NCI-H460 (cell line): ENCODE data around the gene MRPL30. TPM values are rescaled to one million over a fixed set of nuclear protein-coding genes. Genes with fewer than 3 reads are reported as not detected.
"Not testable (repeated sequence)": the region's sequence is repeated elsewhere in the genome, so short reads cannot be mapped to it uniquely, and the experiment has no call there.

Experiments used
- DNase-seq: peaks from one replicate; pipeline ENCODE4 v3.0.0-alpha.2; 2016; ENCODE audit warnings: low read depth; ENCODE audit errors: extremely low read depth
- small RNA-seq, 2 experiments: library from RNA; depleted of rRNA; stranded (forward); fragments of <200 nt; gene quantifications; one replicate each; pipeline ENCODE3, GENCODE V24; 2014
- total RNA-seq: library from RNA; depleted of rRNA; stranded (reverse); fragments of >200 nt; shearing (Covaris generic); gene quantifications from 2 replicates; pipeline ENCODE4 v1.2.3, GENCODE V29; 2014; rRNA removed

The MRPL30 gene
- total RNA-seq, 1 experiment from 2014 or later = 119 TPM

GRCh38 chr2:99183025-99183424 is 2.0 kb downstream of the MRPL30 start:
- DNase-seq = no peak

GRCh38 chr2:99184811-99185210 is 3.8 kb downstream of the MRPL30 start:
- DNase-seq = no peak

- no peak for DNase-seq
Observed at GRCh38 chr2:99187011-99187410, 6.0 kb downstream of the MRPL30 start.

GRCh38 chr2:99188357-99188756 is 7.4 kb downstream of the MRPL30 start:
- no peak for DNase-seq

- DNase-seq = no peak
Observed at GRCh38 chr2:99190548-99190947, 9.6 kb downstream of the MRPL30 start.

- not testable (repeated sequence) for DNase-seq
Observed at GRCh38 chr2:99192364-99192763, 11.4 kb downstream of the MRPL30 start.

- DNase-seq = no peak
Observed at GRCh38 chr2:99198103-99198841, 17.3 kb downstream of the MRPL30 start.

- DNase-seq = no peak
Observed at GRCh38 chr2:99200076-99200800, 19.3 kb downstream of the MRPL30 start.

GRCh38 chr2:99201959-99202678 is 21.1 kb downstream of the MRPL30 start:
- no peak for DNase-seq

- DNase-seq = no peak
Observed at GRCh38 chr2:99205491-99205890, 24.5 kb downstream of the MRPL30 start.

- no peak for DNase-seq
Observed at GRCh38 chr2:99216096-99216495, 35.1 kb downstream of the MRPL30 start.

- no peak for DNase-seq
Observed at GRCh38 chr2:99217929-99218501, 37.0 kb downstream of the MRPL30 start.

GRCh38 chr2:99233177-99233576 is 52.2 kb downstream of the MRPL30 start:
- not testable (repeated sequence) for DNase-seq

- no peak for DNase-seq
Observed at GRCh38 chr2:99238599-99238998, 57.6 kb downstream of the MRPL30 start.

- DNase-seq = no peak
Observed at GRCh38 chr2:99240431-99240830, 59.4 kb downstream of the MRPL30 start.

GRCh38 chr2:99242151-99242550 is 61.2 kb downstream of the MRPL30 start:
- DNase-seq = no peak

Small RNA genes within 50 kb of the gene (small RNA-seq; reads per million reads assigned to genes)
- gene AC092587.1 = 0 reads per million in 2 experiments

Other genes starting within 250 kb of the MRPL30 start
- gene CRACDL, start 245.0 kb upstream of the MRPL30 start, total RNA-seq = 0.09 and 0.22 TPM in 2 replicates
- gene C2orf15, start 39.5 kb upstream of the MRPL30 start, total RNA-seq = 0.27 TPM in 1 of 2 replicates, not detected in the other
- gene TSGA10, start 26.2 kb upstream of the MRPL30 start, total RNA-seq = 8.1 and 9.2 TPM in 2 replicates
- gene LIPT1, start 26.2 kb upstream of the MRPL30 start, total RNA-seq = 18.6 and 20.6 TPM in 2 replicates
- 45.7 and 47.8 TPM in 2 replicates for gene MITD1, start 126 bp upstream of the MRPL30 start, total RNA-seq
- not detected in 2 replicates for gene LYG2, start 74.5 kb downstream of the MRPL30 start, total RNA-seq
- 0.43 and 0.69 TPM in 2 replicates for gene LYG1, start 120.0 kb downstream of the MRPL30 start, total RNA-seq
- 63.1 and 66.5 TPM in 2 replicates for gene TXNDC9, start 155.1 kb downstream of the MRPL30 start, total RNA-seq
- 17.2 and 26.2 TPM in 2 replicates for gene EIF5B, start 156.2 kb downstream of the MRPL30 start, total RNA-seq